Uterus (tissue), 4 donors: ENCODE data around the gene HOXD4. TPM values are rescaled to one million over a fixed set of nuclear protein-coding genes. Genes with fewer than 3 reads are reported as not detected.

ENCODE experiments used
- DNase-seq, 2 donors: peaks; one replicate each; pipeline ENCODE4 v3.0.0-alpha.2; 2019 to 2020
- H3K27ac ChIP-seq, 2 donors: fragments of 200-600 bp; sonication (generic); 1 replicate in 1 of 2; 2 replicates in 1 of 2; pipeline ENCODE4 v1.5.1; 2016 to 2018
- H3K27me3 ChIP-seq, 2 donors: fragments of 200-600 bp; sonication (generic); one replicate each; pipeline ENCODE4 v1.5.1; 2018 to 2019; ENCODE audit warnings: control low read depth in 1 of 2
- H3K36me3 ChIP-seq, 2 donors: fragments of 200-600 bp; sonication (generic); one replicate each; pipeline ENCODE4 v1.5.1; 2019; ENCODE audit warnings: control low read depth in 1 of 2
- H3K4me1 ChIP-seq, 2 donors: fragments of 200-600 bp; sonication (generic); one replicate each; pipeline ENCODE4 v1.5.1; 2018 to 2019; ENCODE audit warnings: control low read depth in 1 of 2
- H3K4me3 ChIP-seq, 2 donors: fragments of 200-600 bp; sonication (generic); 1 replicate in 1 of 2; 2 replicates in 1 of 2; pipeline ENCODE4 v1.5.1; 2018 to 2019; ENCODE audit warnings: mild to moderate bottlenecking in 1 of 2
- H3K9me3 ChIP-seq, 2 donors: fragments of 200-600 bp; sonication (generic); one replicate each; pipeline ENCODE4 v1.5.1; 2019; ENCODE audit warnings: control low read depth in 1 of 2
- CTCF ChIP-seq, 4 experiments: fragments of 200-600 bp in 2 of 4; fragments of 450-650 bp in 2 of 4; sonication (generic) in 2 of 4; IDR thresholded peaks; one replicate each; pipeline ENCODE4 v1.5.1; 2016 to 2019; ENCODE audit warnings: antibody characterized with exemption in 4 of 4, mild to moderate bottlenecking in 2 of 4, moderate library complexity in 1 of 4
- POLR2A ChIP-seq, 2 donors: fragments of 450-650 bp; IDR thresholded peaks; one replicate each; pipeline ENCODE4 v1.6.1; 2016; ENCODE audit warnings: antibody characterized with exemption in 2 of 2, mild to moderate bottlenecking in 1 of 2, moderate library complexity in 1 of 2
- intact Hi-C: fragments of 100-400 bp; cut with DNase I; formaldehyde crosslinking; loops from one replicate; pipeline ENCODE4 v1.15.1; 2023; ENCODE audit warnings: low total_unique reads
- total RNA-seq, 4 donors: library from RNA; depleted of rRNA in 3 of 4; stranded (reverse); fragments of >200 nt in 3 of 4; gene quantifications; one replicate each; pipeline versions ENCODE4 v1.1.0 to v1.2.4, GENCODE V29; 2014 to 2023
- donor health status: DM: yes; HTN: yes; CAD: no.

The HOXD4 gene
- total RNA-seq, 4 donors from 2014 or later = 6.8 to 41.6 (median 13.0) TPM

DNA sequence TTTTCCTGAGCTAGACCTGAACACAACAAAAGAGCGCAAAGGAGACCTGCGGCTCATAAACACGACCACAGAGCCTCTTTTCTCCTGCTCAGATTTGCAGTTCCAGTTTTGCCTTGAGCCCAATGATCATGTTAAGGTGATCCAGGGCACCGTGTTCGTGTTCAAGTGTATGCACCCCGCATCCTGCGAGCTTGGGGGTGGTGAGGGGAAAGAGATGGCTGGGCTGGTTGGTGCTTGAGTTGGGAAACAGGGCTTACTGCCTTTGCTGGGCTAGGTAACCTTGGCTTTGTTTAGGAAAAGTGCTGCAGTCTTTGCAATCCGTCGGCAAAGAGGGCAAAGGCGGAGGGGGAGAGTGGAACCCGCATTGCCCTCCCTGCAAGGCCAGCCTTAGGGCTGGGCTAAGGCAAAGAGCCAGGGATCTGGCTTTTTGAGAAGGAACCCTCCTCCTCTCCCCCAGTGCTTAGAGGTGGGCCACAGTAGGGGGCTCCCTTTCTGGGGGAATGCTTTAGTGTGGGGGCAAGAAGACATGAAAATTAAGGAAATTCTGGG, 33.5 kb upstream of the HOXD4 start:
- H3K9me3 ChIP-seq = no peaks in the 10 kb centered on the region
- no peaks in the 10 kb centered on the region for H3K36me3 ChIP-seq
- H3K4me3 ChIP-seq = peak overlapping the region; percentile 43 to 51
- H3K27me3 ChIP-seq = no peaks in the 10 kb centered on the region
- H3K4me1 ChIP-seq = no peaks in the 10 kb centered on the region
- peak overlapping the region; percentile 98 to 99 for H3K27ac ChIP-seq
- intact Hi-C loops = no loop called here
- no peak for TF ChIP-seq CTCF (IDR thresholded peaks at IDR 0.05)
- peak in 1 of 2 donors; percentile 3 for TF ChIP-seq POLR2A (IDR thresholded peaks at IDR 0.05)
- DNase-seq = no peak

DNA sequence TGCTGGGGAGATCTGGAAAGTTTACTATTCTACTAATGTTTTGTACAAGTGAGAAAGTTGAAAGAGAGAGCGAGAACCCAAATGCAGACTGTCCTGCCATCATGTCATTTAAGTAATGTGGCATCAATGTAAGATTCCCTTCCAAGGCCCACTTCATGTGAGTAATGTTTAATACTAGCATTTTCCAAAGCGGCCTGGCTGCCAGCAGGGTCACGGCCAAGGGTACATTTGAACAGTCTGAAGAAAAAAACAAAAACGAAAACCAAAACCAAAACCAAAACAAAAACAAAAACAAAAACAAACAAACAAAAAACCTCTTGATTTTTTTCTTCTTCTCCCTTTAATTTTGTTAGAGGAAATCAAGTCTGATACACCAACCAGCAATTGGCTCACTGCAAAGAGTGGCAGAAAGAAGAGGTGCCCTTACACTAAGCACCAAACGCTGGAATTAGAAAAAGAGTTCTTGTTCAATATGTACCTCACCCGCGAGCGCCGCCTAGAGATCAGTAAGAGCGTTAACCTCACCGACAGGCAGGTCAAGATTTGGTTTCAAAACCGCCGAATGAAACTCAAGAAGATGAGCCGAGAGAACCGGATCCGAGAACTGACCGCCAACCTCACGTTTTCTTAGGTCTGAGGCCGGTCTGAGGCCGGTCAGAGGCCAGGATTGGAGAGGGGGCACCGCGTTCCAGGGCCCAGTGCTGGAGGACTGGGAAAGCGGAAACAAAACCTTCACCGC, 32.6 kb upstream of the HOXD4 start:
- intact Hi-C loops = no loop called here
- no peaks in the 10 kb centered on the region for H3K36me3 ChIP-seq
- DNase-seq = peak; percentile 76 to 95
- peak overlapping the region; percentile 43 to 51 for H3K4me3 ChIP-seq
- TF ChIP-seq POLR2A (IDR thresholded peaks at IDR 0.05) = peak; percentile 46 to 66
- TF ChIP-seq CTCF (IDR thresholded peaks at IDR 0.05) = peak; percentile 66 to 76 (median 71)
- H3K27me3 ChIP-seq = no peaks in the 10 kb centered on the region
- peak overlapping the region; percentile 98 to 99 for H3K27ac ChIP-seq
- H3K9me3 ChIP-seq = no peaks in the 10 kb centered on the region
- no peaks in the 10 kb centered on the region for H3K4me1 ChIP-seq

GRCh38 chr2:176120364-176121189, 30.8 kb upstream of the HOXD4 start:
- Histone ChIP-seq H3K27ac (peak overlapping the region; percentile 98 to 99), H3K27me3 (no peaks in the 10 kb centered on the region), H3K4me3 (peak overlapping the region; percentile 51 to 78), H3K9me3 (no peaks in the 10 kb centered on the region), H3K4me1 (no peaks in the 10 kb centered on the region), H3K36me3 (no peaks in the 10 kb centered on the region)
- intact Hi-C loops = loop anchor here (10.0 kb wide), 2 partner anchors 694 to 1144 kb away; partner anchors contain the start of gene NFE2L2
- TF ChIP-seq CTCF (IDR thresholded peaks at IDR 0.05) (peak in 3 of 4 experiments; percentile 10 to 31 (median 11)), POLR2A (IDR thresholded peaks at IDR 0.05) (no peak)
- DNase-seq = peak in 1 of 2 donors; percentile 52

DNA sequence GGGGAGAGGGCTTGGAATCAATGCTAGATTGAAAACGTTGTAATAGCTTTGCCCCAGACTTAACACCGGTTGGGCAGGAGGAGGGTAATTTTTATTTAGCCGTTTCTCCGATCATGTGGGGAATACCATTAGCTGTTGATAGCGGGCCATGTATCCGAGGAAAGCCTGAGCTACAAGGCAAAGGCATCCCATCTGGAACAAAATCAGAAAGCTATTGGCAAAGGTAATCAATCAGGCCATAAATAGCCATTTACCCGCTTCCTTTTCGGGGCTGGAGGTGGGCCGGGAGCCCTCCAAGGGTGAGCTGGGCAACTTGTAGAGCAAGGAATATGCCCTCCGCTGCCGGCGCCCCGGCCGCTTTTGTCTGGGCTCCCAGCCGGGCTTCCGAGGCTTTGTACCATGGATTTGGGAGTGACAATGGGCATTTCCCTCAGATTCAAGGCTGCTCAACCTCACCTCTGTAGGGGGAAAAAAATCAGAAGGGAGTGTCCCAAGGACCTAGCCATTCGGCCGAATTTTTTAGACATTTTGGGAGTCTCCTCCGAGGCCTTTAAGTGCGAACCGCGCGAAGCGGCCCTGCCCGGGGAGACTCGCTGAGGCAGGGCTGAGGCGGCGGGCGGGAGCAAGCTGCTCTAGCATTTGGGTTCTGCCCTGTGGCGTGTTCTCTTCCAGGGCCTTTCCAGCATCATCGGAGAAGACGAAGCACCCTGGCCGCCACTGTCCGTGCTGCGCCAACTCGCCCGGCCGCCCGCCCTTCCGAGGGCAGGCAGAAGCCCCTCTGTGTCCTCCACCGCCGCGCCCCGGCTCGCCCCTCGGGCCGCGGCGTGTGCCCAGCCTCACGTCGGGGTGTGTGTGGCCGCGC, 29.9 kb upstream of the HOXD4 start:
- peak overlapping the region; percentile 98 to 99 for H3K27ac ChIP-seq
- intact Hi-C loops = loop anchor here (10.0 kb wide), 2 partner anchors 693 to 1143 kb away; partner anchors contain the start of gene NFE2L2
- DNase-seq = peak; percentile 24 to 37
- TF ChIP-seq CTCF (IDR thresholded peaks at IDR 0.05) (no peak), POLR2A (IDR thresholded peaks at IDR 0.05) (no peak)
- no peaks in the 10 kb centered on the region for H3K36me3 ChIP-seq
- H3K4me1 ChIP-seq = no peaks in the 10 kb centered on the region
- H3K9me3 ChIP-seq = no peaks in the 10 kb centered on the region
- no peaks in the 10 kb centered on the region for H3K27me3 ChIP-seq
- peak overlapping the region; percentile 51 to 78 for H3K4me3 ChIP-seq
